CD14-positive monocyte (primary cell): Measurements from ENCODE around the gene ABCB9. TPM values are rescaled to one million over a fixed set of nuclear protein-coding genes. Genes with fewer than 3 reads are reported as not detected.

Experiments used
- DNase-seq, 3 donors: peaks; one replicate each; pipeline ENCODE4 v3.0.0-alpha.2; 2011 to 2022
- H2AFZ ChIP-seq: 2 replicates; pipeline ENCODE4 v1.6.0; 2012; ENCODE audit warnings: mild to moderate bottlenecking, low read depth, low read length, inconsistent platforms; ENCODE audit not compliant: insufficient read depth, poor library complexity, severe bottlenecking
- H3K27ac ChIP-seq, 2 donors: 1 replicate in 1 of 2; 2 replicates in 1 of 2; pipeline ENCODE4 v1.5.1; 2012 to 2013; ENCODE audit warnings: low read length in 2 of 2, control low read depth in 1 of 2, inconsistent platforms in 1 of 2, low read depth in 1 of 2, mild to moderate bottlenecking in 1 of 2
- H3K27me3 ChIP-seq, 2 donors: one replicate each; pipeline versions ENCODE4 v1.6.0 to v1.6.1; 2011 to 2013; ENCODE audit warnings: low read length in 2 of 2; ENCODE audit not compliant: control insufficient read depth in 2 of 2, insufficient read depth in 2 of 2
- H3K36me3 ChIP-seq, 2 donors: replicated peaks in 1 of 2; 1 replicate in 1 of 2; 2 replicates in 1 of 2; pipeline versions ENCODE4 v1.5.1 to v1.6.1; 2012 to 2013; ENCODE audit warnings: low read length in 2 of 2, control low read depth in 1 of 2, inconsistent platforms in 1 of 2, mild to moderate bottlenecking in 1 of 2; ENCODE audit not compliant: insufficient read depth in 2 of 2, control insufficient read depth in 1 of 2
- H3K4me1 ChIP-seq, 2 donors: 1 replicate in 1 of 2; 2 replicates in 1 of 2; pipeline versions ENCODE4 v1.5.1 to v1.6.1; 2012 to 2013; ENCODE audit warnings: low read length in 2 of 2, control low read depth in 1 of 2, inconsistent platforms in 1 of 2, mild to moderate bottlenecking in 1 of 2, moderate library complexity in 1 of 2; ENCODE audit not compliant: insufficient read depth in 2 of 2, control insufficient read depth in 1 of 2
- H3K4me2 ChIP-seq: replicated peaks from 2 replicates; pipeline ENCODE3; 2012; ENCODE audit warnings: low read length, moderate library complexity, mild to moderate bottlenecking; ENCODE audit not compliant: poor library complexity, severe bottlenecking; ENCODE audit errors: extremely low read depth
- H3K4me3 ChIP-seq, 3 experiments: fragments of 200-600 bp in 1 of 3; sonication (generic) in 1 of 3; replicated peaks in 1 of 3; 1 replicate in 2 of 3; 2 replicates in 1 of 3; pipeline ENCODE4 v1.5.1; 2011 to 2013; ENCODE audit warnings: low read length in 3 of 3, mild to moderate bottlenecking in 3 of 3, control low read depth in 2 of 3, low read depth in 2 of 3, inconsistent platforms in 1 of 3, moderate library complexity in 1 of 3
- H3K79me2 ChIP-seq: 2 replicates; pipeline ENCODE4 v1.6.0; 2012; ENCODE audit warnings: mild to moderate bottlenecking, control low read depth, inconsistent platforms, low read length, moderate library complexity; ENCODE audit not compliant: insufficient read depth
- H3K9ac ChIP-seq: 2 replicates; pipeline ENCODE4 v1.6.0; 2017; ENCODE audit warnings: low read length, mild to moderate bottlenecking; ENCODE audit not compliant: insufficient read depth, poor library complexity, severe bottlenecking
- H3K9me3 ChIP-seq, 2 donors: replicated peaks in 1 of 2; 1 replicate in 1 of 2; 2 replicates in 1 of 2; pipeline versions ENCODE4 v1.5.1 to v1.6.1; 2012 to 2013; ENCODE audit warnings: low read length in 2 of 2, control low read depth in 1 of 2; ENCODE audit not compliant: control insufficient read depth in 1 of 2, insufficient read depth in 1 of 2
- H4K20me1 ChIP-seq: 2 replicates; pipeline ENCODE4 v1.6.0; 2012; ENCODE audit warnings: mild to moderate bottlenecking, low read length, control low read depth, moderate library complexity; ENCODE audit not compliant: insufficient read depth
- H3K27ac Mint-ChIP-seq, 7 donors: one replicate each; pipeline ENCODE4 v1.8.0; 2020; ENCODE audit warnings: mild to moderate bottlenecking in 7 of 7, mixed read lengths in 7 of 7, moderate library complexity in 6 of 7, inconsistent platforms in 2 of 7
- H3K27me3 Mint-ChIP-seq, 3 donors: one replicate each; pipeline ENCODE4 v1.8.0; 2021 to 2022; ENCODE audit warnings: low read depth in 3 of 3, mild to moderate bottlenecking in 3 of 3, mixed read lengths in 3 of 3, moderate library complexity in 3 of 3, inconsistent platforms in 1 of 3
- H3K36me3 Mint-ChIP-seq, 2 donors: one replicate each; pipeline ENCODE4 v1.8.0; 2020; ENCODE audit warnings: mixed read lengths in 2 of 2, inconsistent platforms in 1 of 2, mild to moderate bottlenecking in 1 of 2
- H3K4me1 Mint-ChIP-seq: one replicate; pipeline ENCODE4 v1.8.0; 2020; ENCODE audit warnings: mild to moderate bottlenecking, mixed read lengths
- H3K4me3 Mint-ChIP-seq, 2 donors: one replicate each; pipeline ENCODE4 v1.8.0; 2020; ENCODE audit warnings: mild to moderate bottlenecking in 2 of 2, mixed read lengths in 2 of 2, moderate library complexity in 1 of 2
- H3K9me3 Mint-ChIP-seq, 7 donors: one replicate each; pipeline ENCODE4 v1.8.0; 2020 to 2022; ENCODE audit warnings: mixed read lengths in 7 of 7, mild to moderate bottlenecking in 6 of 7, moderate library complexity in 6 of 7, inconsistent platforms in 2 of 7
- WGBS: methylation state at CpG from one replicate; pipeline ENCODE4 v1.1.5; 2013; ENCODE audit warnings: missing lambda C conversion rate; ENCODE audit not compliant: insufficient coverage; 5-methylcytosine and 5-hydroxymethylcytosine counted together
- intact Hi-C, 2 donors: fragments of 100-400 bp; cut with micrococcal nuclease; formaldehyde crosslinking; loops; one replicate each; pipeline versions ENCODE4 v1.15.0 to v1.15.1; 2023
- polyA plus RNA-seq, 3 donors: library from polyadenylated mRNA; depleted of rRNA in 1 of 3; unstranded in 2 of 3; stranded (reverse) in 1 of 3; fragments of 300-500 nt in 2 of 3; fragments of >200 nt in 1 of 3; fragmentation: Illumina TruSeq in 2 of 3; gene quantifications; 1 replicate in 2 of 3; 2 replicates in 1 of 3; pipeline ENCODE4 v1.2.3, GENCODE V29; 2012 to 2021
- TF ChIP-seq, protein P1 (sequence below): fragments of 200-600 bp; IDR thresholded peaks from one replicate; pipeline ENCODE4 v1.8.0; 2022; ENCODE audit warnings: antibody characterized with exemption, mild to moderate bottlenecking

ABCB9 gene
- polyA plus RNA-seq, 3 donors, result 0.14 to 1.2 (median 0.22) TPM

DNA sequence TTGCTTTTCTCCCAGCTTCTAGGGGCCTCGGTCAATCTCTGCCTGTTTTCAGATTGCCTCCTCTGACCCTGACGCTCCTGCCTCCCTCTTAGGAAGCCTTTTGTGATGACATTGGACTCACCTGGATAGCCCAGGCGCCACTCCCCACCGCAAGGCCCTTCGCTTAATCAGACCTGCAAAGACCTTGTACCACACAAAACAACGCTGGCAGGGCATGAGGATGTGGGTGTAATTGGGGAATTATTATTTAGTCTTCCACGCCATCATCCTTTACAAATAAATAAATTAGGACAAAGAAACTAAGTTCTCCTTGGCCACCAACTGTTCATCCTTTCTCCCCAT, 62.6 kb downstream of the ABCB9 start:
- H3K4me3 Mint-ChIP-seq, result peak overlapping the region in 1 of 2 donors; percentile 68
- H3K4me3 ChIP-seq, result peak overlapping the region in 1 of 3 experiments; percentile 47
- TF ChIP-seq, protein P1, sequence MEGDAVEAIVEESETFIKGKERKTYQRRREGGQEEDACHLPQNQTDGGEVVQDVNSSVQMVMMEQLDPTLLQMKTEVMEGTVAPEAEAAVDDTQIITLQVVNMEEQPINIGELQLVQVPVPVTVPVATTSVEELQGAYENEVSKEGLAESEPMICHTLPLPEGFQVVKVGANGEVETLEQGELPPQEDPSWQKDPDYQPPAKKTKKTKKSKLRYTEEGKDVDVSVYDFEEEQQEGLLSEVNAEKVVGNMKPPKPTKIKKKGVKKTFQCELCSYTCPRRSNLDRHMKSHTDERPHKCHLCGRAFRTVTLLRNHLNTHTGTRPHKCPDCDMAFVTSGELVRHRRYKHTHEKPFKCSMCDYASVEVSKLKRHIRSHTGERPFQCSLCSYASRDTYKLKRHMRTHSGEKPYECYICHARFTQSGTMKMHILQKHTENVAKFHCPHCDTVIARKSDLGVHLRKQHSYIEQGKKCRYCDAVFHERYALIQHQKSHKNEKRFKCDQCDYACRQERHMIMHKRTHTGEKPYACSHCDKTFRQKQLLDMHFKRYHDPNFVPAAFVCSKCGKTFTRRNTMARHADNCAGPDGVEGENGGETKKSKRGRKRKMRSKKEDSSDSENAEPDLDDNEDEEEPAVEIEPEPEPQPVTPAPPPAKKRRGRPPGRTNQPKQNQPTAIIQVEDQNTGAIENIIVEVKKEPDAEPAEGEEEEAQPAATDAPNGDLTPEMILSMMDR, result no peak
- peak overlapping the region; percentile 47 for H2AFZ ChIP-seq
- no peaks in the 10 kb centered on the region for H3K79me2 ChIP-seq
- H3K9me3 Mint-ChIP-seq, result peaks cover 0 to 3% (median 0%) of the 10 kb centered on the region in 7 donors
- peaks cover 33% of the 10 kb centered on the region for H3K4me1 Mint-ChIP-seq
- no peak for DNase-seq
- intact Hi-C loops, result no loop called here
- peak overlapping the region; percentile 53 to 56 for H3K27ac ChIP-seq
- H3K9me3 ChIP-seq, result no peaks in the 10 kb centered on the region
- H3K36me3 Mint-ChIP-seq, result no peaks in the 10 kb centered on the region
- H3K4me1 ChIP-seq, result peaks cover 31 to 35% of the 10 kb centered on the region in 2 donors
- peak overlapping the region; percentile 61 to 90 (median 79) for H3K27ac Mint-ChIP-seq
- H3K27me3 ChIP-seq, result no peaks in the 10 kb centered on the region
- peak overlapping the region; percentile 56 for H3K4me2 ChIP-seq
- H3K27me3 Mint-ChIP-seq, result peaks cover 0 to 5% (median 0%) of the 10 kb centered on the region in 3 donors
- H3K9ac ChIP-seq, result no peak overlapping the region
- no peaks in the 10 kb centered on the region for H3K36me3 ChIP-seq
- H4K20me1 ChIP-seq, result no peaks in the 10 kb centered on the region
- 13% methylated on average over 2 of the region's 7 CpGs for WGBS

DNA sequence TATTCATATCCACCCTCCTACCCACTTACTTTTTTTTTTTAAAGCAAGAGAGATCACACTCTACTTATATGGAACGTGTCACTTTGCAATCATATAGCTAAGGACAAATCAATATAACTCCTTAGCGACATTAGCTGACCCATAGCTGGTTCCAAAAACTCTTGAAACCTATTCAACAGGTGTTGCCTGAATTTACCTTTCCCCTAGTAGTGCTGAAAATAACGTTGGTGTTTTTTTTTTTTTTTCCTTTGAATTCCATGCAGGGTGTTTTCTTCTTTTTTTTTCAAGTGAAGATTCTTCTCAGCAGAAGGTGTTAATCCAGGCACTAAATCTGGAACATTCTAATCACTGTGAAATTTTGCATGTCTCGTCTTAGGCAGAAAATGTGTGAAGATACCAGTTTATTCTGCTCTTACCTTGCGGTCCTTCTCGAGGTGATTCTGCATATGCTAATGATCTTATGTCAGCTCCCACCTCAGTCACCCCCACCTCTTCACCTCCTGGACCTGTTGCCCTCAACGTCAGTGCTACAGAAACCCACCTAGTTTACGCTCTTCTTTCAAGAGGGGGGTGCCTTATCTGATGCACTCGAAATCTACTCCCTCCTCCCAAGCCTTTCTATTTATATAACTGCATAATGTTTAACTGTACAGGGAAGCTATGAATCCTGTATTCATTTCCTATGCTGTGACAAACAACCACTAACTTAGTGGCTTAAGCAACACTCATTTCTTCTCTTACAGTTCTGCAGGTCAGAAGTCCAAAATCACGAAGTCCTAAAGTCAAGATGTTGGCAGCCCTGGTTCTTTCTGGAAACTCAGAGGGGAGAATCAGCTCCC, 63.2 kb downstream of the ABCB9 start:
- DNase-seq, result peak in 2 of 3 donors; percentile 19 to 44
- Mint-ChIP-seq H3K4me3 (peak overlapping the region; percentile 1 to 68), H3K9me3 (peaks cover 0 to 3% (median 0%) of the 10 kb centered on the region in 7 donors), H3K27ac (peak overlapping the region; percentile 61 to 90 (median 79)), H3K36me3 (no peaks in the 10 kb centered on the region), H3K27me3 (peaks cover 0 to 5% (median under 1%) of the 10 kb centered on the region in 3 donors), H3K4me1 (peaks cover 38% of the 10 kb centered on the region)
- 24% methylated on average over 5 of the region's 10 CpGs for WGBS
- H3K79me2 ChIP-seq, result no peaks in the 10 kb centered on the region
- H3K9me3 ChIP-seq, result no peaks in the 10 kb centered on the region
- peak overlapping the region; percentile 56 for H3K4me2 ChIP-seq
- TF ChIP-seq, protein P1, result no peak
- H4K20me1 ChIP-seq, result no peaks in the 10 kb centered on the region
- H3K9ac ChIP-seq, result no peak overlapping the region
- H3K27ac ChIP-seq, result peak overlapping the region; percentile 53 to 56
- intact Hi-C loops, result no loop called here
- no peaks in the 10 kb centered on the region for H3K36me3 ChIP-seq
- peak overlapping the region; percentile 47 for H2AFZ ChIP-seq
- H3K4me3 ChIP-seq, result peak overlapping the region in 1 of 3 experiments; percentile 47
- peaks cover 37 to 41% of the 10 kb centered on the region in 2 donors for H3K4me1 ChIP-seq
- no peaks in the 10 kb centered on the region for H3K27me3 ChIP-seq
